Retinal pigment epithelial cell (primary cell): ENCODE measurements around the gene TRPV6.
A peak's percentile ranks its signal among the peaks of the same experiment; 100 is the strongest.

Source experiments
- DNase-seq: peaks from one replicate; pipeline ENCODE4 v3.0.0-alpha.2; 2010; ENCODE audit warnings: low read depth
- H3K4me3 ChIP-seq: 2 replicates; pipeline ENCODE4 v1.5.1; 2011; ENCODE audit warnings: mild to moderate bottlenecking, low read length, control low read depth, moderate library complexity
- CTCF ChIP-seq: conservative IDR thresholded peaks from 2 replicates; pipeline ENCODE4 v1.5.1; 2011; ENCODE audit warnings: low read depth, low read length, control low read depth, inconsistent platforms

The TRPV6 gene

DNA sequence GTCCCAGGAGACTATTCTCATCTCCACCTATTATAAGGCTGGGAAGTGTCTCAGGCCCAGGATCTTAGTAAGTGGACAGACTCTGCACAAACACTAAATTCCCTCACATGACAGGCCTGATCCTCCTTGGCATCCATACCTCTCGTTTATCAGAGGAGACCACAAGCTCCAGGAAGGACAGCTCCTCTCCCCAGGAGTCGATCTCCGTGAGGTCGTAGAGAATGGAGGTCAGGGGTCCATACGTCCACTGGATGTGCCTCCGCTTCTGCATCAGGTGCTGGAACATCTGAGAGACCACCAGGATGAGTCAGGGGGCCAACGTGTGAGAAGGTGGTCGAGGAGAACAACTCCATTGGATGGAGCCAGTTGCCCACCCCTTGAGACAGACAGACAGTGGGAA lies 42.4 kb upstream of the TRPV6 start:
- no peak overlapping the region for H3K4me3 ChIP-seq
- no peak for TF ChIP-seq CTCF
- no peak for DNase-seq

DNA sequence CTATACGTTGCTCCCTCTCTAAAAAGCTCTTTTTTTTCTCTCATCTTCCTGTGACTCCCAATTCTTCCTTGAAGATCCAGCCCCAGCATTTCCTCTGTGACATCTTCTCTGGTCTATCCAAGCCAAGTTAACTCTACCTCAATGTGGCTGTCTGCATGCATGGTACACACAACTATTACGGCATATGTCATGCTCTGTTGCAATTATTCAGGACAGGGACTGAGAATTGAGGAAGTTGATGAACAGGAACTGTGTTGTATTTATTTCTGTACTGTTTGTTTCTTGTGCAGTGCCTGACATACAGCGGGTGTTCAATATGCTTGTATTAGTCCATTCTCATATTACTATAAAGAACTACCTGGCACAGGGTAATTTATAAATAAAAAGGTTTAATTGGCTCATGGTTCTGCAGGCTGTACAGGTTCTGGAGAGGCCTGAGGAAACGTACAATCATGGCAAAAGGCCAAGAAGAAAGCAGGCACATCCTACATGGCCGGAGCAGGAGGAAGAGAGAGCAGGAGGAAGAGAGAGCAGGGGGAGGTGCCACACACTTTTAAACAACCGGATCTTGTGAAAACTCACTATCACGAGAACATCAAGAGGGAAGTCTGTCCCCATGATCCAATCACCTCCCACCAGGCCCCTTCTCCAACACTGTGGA lies 41.7 kb upstream of the TRPV6 start:
- no peak for DNase-seq

GRCh38 chr7:142925413-142925812 lies 39.9 kb upstream of the TRPV6 start:
- no peak for TF ChIP-seq CTCF
- no peak overlapping the region for H3K4me3 ChIP-seq

More for the DNA sequence above, 41.7 kb upstream of the TRPV6 start:
- no peak overlapping the region for H3K4me3 ChIP-seq
- no peak for TF ChIP-seq CTCF

DNA sequence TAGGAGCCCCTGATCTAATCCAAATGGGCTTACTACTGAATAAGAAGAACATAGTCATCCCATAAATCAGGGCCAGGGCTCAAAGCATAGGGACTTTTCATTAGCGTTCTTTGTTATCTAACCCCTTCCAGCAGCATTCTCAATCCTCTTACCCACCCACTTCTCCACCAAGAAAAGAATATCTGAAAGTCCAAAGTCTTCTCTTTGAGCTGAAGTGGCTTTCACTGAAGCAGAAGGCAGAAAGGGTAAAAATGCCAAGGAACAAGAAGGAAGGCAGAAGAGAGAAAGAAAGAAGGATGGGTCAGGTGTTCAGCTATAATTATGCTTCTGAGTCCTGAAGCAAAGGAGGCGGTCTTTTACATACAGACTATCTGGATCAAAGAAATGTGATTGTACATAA lies 37.8 kb upstream of the TRPV6 start:
- DNase-seq: no peak
- TF ChIP-seq CTCF: no peak
- H3K4me3 ChIP-seq: no peak overlapping the region

More at GRCh38 chr7:142925413-142925812, 39.9 kb upstream of the TRPV6 start:
- DNase-seq: no peak

GRCh38 chr7:142919656-142920055 lies 34.1 kb upstream of the TRPV6 start:
- DNase-seq: peak; percentile 6
- H3K4me3 ChIP-seq: no peak overlapping the region
- TF ChIP-seq CTCF: no peak

- no peak for TF ChIP-seq CTCF
- no peak for DNase-seq
- H3K4me3 ChIP-seq: no peak overlapping the region
These were observed 33.4 kb upstream of the TRPV6 start for GRCh38 chr7:142918901-142919300.

DNA sequence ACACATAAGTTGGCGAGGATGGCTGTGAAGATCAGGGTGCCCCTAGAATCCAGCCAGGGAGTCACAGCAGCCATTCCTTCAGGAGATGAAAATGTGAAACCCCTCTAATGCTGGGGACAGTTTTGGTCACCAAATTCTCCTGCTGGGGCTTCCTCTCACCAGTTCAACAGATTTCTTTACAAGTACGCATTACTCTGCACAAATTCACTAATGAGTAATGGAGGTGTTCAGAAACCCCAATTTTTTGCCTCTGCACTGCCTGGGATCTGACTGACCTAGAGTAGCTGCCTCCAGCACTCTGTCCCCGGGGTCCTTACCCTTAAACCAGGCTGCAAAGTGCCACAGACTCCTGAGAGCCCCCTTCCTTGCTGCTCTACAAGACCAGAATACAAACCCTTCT lies 31.9 kb upstream of the TRPV6 start:
- H3K4me3 ChIP-seq: no peak overlapping the region
- no peak for DNase-seq
- no peak for TF ChIP-seq CTCF
